Hepatocyte (in vitro differentiated cells): Measurements from ENCODE around the gene UTRN. TPM values are rescaled to one million over a fixed set of nuclear protein-coding genes. Genes with fewer than 3 reads are reported as not detected.

ENCODE experiments used
- DNase-seq: peaks from one replicate; pipeline ENCODE4 v3.0.0-alpha.2; 2016; ENCODE audit warnings: low spot score
- H2AFZ ChIP-seq: fragments of 200-600 bp; sonication (generic); 2 replicates; pipeline ENCODE4 v1.6.0; 2016; ENCODE audit warnings: antibody characterized with exemption, mild to moderate bottlenecking
- H3K27ac ChIP-seq: fragments of 200-600 bp; sonication (generic); 2 replicates; pipeline ENCODE4 v1.5.1; 2016; ENCODE audit warnings: mild to moderate bottlenecking
- H3K27me3 ChIP-seq: fragments of 200-600 bp; sonication (generic); 2 replicates; pipeline ENCODE4 v1.6.1; 2016
- H3K36me3 ChIP-seq: fragments of 200-600 bp; sonication (generic); replicated peaks from 2 replicates; pipeline ENCODE4 v1.5.1; 2016; ENCODE audit warnings: low read depth; ENCODE audit not compliant: insufficient read depth
- H3K4me1 ChIP-seq: fragments of 200-600 bp; sonication (generic); 2 replicates; pipeline ENCODE4 v1.5.1; 2016; ENCODE audit warnings: mild to moderate bottlenecking, moderate library complexity; ENCODE audit not compliant: insufficient read depth
- H3K4me2 ChIP-seq: fragments of 200-600 bp; sonication (generic); 2 replicates; pipeline ENCODE4 v1.6.0; 2016
- H3K4me3 ChIP-seq: fragments of 200-600 bp; sonication (generic); 2 replicates; pipeline ENCODE4 v1.5.1; 2016; ENCODE audit warnings: mild to moderate bottlenecking
- H3K79me2 ChIP-seq: fragments of 200-600 bp; sonication (generic); 2 replicates; pipeline ENCODE4 v1.6.0; 2017; ENCODE audit warnings: mild to moderate bottlenecking
- H3K9me2 ChIP-seq: fragments of 200-600 bp; sonication (generic); replicated peaks from 2 replicates; pipeline ENCODE4 v1.6.0; 2017; ENCODE audit warnings: mild to moderate bottlenecking; ENCODE audit not compliant: insufficient read depth
- H3K9me3 ChIP-seq: fragments of 200-600 bp; sonication (generic); 2 replicates; pipeline ENCODE4 v1.5.1; 2016; ENCODE audit warnings: low read depth, mild to moderate bottlenecking
- H4K20me1 ChIP-seq: fragments of 200-600 bp; sonication (generic); 2 replicates; pipeline ENCODE4 v1.6.0; 2016; ENCODE audit warnings: mild to moderate bottlenecking; ENCODE audit not compliant: insufficient read depth, poor library complexity, severe bottlenecking
- CTCF ChIP-seq: fragments of 200-600 bp; sonication (generic); IDR thresholded peaks from 2 replicates; pipeline ENCODE4 v1.5.1; 2016; ENCODE audit warnings: antibody characterized with exemption, mild to moderate bottlenecking; ENCODE audit not compliant: poor library complexity
- EZH2 ChIP-seq: fragments of 200-600 bp; sonication (generic); IDR thresholded peaks from 2 replicates; pipeline ENCODE4 v1.6.1; 2016; ENCODE audit warnings: antibody characterized with exemption, mild to moderate bottlenecking, borderline replicate concordance
- EZH2phosphoT487 ChIP-seq: fragments of 200-600 bp; sonication (generic); IDR thresholded peaks from one replicate; pipeline ENCODE4 v1.6.1; 2018; ENCODE audit warnings: antibody characterized with exemption, mild to moderate bottlenecking, low read depth, moderate library complexity; ENCODE audit not compliant: unreplicated experiment, severe bottlenecking
- WGBS: methylation state at CpG from one replicate; pipeline ENCODE4 v1.1.6; 2016; ENCODE audit warnings: low lambda C conversion rate; ENCODE audit errors: missing lambda C conversion rate; 5-methylcytosine and 5-hydroxymethylcytosine counted together
- polyA plus RNA-seq: library from polyadenylated mRNA; unstranded; fragments of >200 nt; fragmentation: Nextera tagmentation; extraction: Ambion mirVana; gene quantifications from 2 replicates; pipeline ENCODE4 v1.2.1, GENCODE V29; 2016
- total RNA-seq: library from RNA; depleted of rRNA; stranded (reverse); fragments of >200 nt; gene quantifications from 2 replicates; pipeline ENCODE4 v1.2.3, GENCODE V29; 2014

The UTRN gene
- total and polyA plus RNA-seq, 2 experiments from 2014 or later, result 33.1 to 112 TPM

DNA sequence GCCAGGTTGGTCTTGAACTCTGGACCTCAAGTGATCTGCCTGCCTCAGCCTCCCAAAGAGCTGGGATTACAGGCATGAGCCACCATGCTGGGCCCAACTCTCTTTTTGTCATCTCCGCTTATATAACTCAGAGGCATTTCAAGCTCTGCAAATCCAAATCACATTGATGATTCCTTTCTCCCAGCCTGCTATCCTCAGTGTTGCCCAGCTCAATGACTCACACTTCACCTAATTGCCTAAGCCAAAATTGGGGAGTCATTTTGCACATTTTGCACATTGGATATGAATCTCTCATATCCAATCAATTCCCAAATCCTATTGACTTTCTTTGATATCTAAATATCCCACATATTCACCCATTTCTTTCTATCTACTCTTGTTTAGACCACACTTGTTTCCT, 3.9 kb downstream of the UTRN start:
- no peaks in the 10 kb centered on the region for H3K36me3 ChIP-seq
- H3K79me2 ChIP-seq, result peaks cover 68% of the 10 kb centered on the region
- no peak overlapping the region for H3K4me2 ChIP-seq
- no peaks in the 10 kb centered on the region for H3K27me3 ChIP-seq
- H3K27ac ChIP-seq, result no peak overlapping the region
- no peak overlapping the region for H2AFZ ChIP-seq
- no peak for DNase-seq
- peaks cover 7% of the 10 kb centered on the region for H4K20me1 ChIP-seq
- peaks cover 7% of the 10 kb centered on the region for H3K4me1 ChIP-seq
- no peak for TF ChIP-seq EZH2phosphoT487
- TF ChIP-seq CTCF, result no peak
- TF ChIP-seq EZH2, result no peak
- WGBS, result 100% methylated on average over 1 of the region's 1 CpG
- H3K9me3 ChIP-seq, result no peaks in the 10 kb centered on the region
- H3K4me3 ChIP-seq, result no peak overlapping the region
- no peaks in the 10 kb centered on the region for H3K9me2 ChIP-seq

- peaks cover 73% of the 10 kb centered on the region for H3K79me2 ChIP-seq
- no peak overlapping the region for H3K4me2 ChIP-seq
- no peaks in the 10 kb centered on the region for H3K9me2 ChIP-seq
- 85% methylated on average over 3 of the region's 3 CpGs for WGBS
- H2AFZ ChIP-seq, result no peak overlapping the region
- no peak overlapping the region for H3K4me3 ChIP-seq
- no peak for DNase-seq
- H3K27ac ChIP-seq, result no peak overlapping the region
- peaks cover 17% of the 10 kb centered on the region for H3K4me1 ChIP-seq
- peaks cover 7% of the 10 kb centered on the region for H4K20me1 ChIP-seq
- TF ChIP-seq EZH2phosphoT487 (no peak), CTCF (no peak), EZH2 (no peak)
- H3K27me3 ChIP-seq, result no peaks in the 10 kb centered on the region
- no peaks in the 10 kb centered on the region for H3K36me3 ChIP-seq
- H3K9me3 ChIP-seq, result no peaks in the 10 kb centered on the region
These were observed 7.2 kb downstream of the UTRN start for GRCh38 chr6:144292372-144292771.

- H3K4me3 ChIP-seq, result no peak overlapping the region
- no peak overlapping the region for H3K27ac ChIP-seq
- no peak overlapping the region for H3K4me2 ChIP-seq
- no peaks in the 10 kb centered on the region for H3K36me3 ChIP-seq
- no peaks in the 10 kb centered on the region for H4K20me1 ChIP-seq
- H3K9me3 ChIP-seq, result no peaks in the 10 kb centered on the region
- H3K4me1 ChIP-seq, result peaks cover 21% of the 10 kb centered on the region
- TF ChIP-seq CTCF (no peak), EZH2phosphoT487 (no peak), EZH2 (no peak)
- H2AFZ ChIP-seq, result no peak overlapping the region
- peaks cover 61% of the 10 kb centered on the region for H3K79me2 ChIP-seq
- H3K9me2 ChIP-seq, result no peaks in the 10 kb centered on the region
- no peaks in the 10 kb centered on the region for H3K27me3 ChIP-seq
- no peak for DNase-seq
These were observed 8.9 kb downstream of the UTRN start for GRCh38 chr6:144294016-144294415.

GRCh38 chr6:144295211-144295610, 10.1 kb downstream of the UTRN start:
- no peak overlapping the region for H3K27ac ChIP-seq
- WGBS, result 100% methylated on average over 2 of the region's 2 CpGs
- no peak for DNase-seq

More at GRCh38 chr6:144295211-144295610, 10.1 kb downstream of the UTRN start:
- no peak for TF ChIP-seq EZH2phosphoT487
- no peak for TF ChIP-seq EZH2
- TF ChIP-seq CTCF, result no peak
- no peaks in the 10 kb centered on the region for H3K36me3 ChIP-seq
- H4K20me1 ChIP-seq, result no peaks in the 10 kb centered on the region
- no peaks in the 10 kb centered on the region for H3K9me3 ChIP-seq
- peaks cover 21% of the 10 kb centered on the region for H3K4me1 ChIP-seq
- H3K27me3 ChIP-seq, result no peaks in the 10 kb centered on the region
- H3K79me2 ChIP-seq, result peaks cover 61% of the 10 kb centered on the region
- no peak overlapping the region for H2AFZ ChIP-seq
- no peaks in the 10 kb centered on the region for H3K9me2 ChIP-seq
- no peak overlapping the region for H3K4me2 ChIP-seq
- no peak overlapping the region for H3K4me3 ChIP-seq
